GM12801 (cell line): ENCODE measurements around the gene KIF3A.

Source experiments
- TF ChIP-seq, protein P1 (sequence below): IDR thresholded peaks from one replicate; pipeline ENCODE4 v1.5.1; 2011; ENCODE audit warnings: control low read depth; ENCODE audit not compliant: insufficient read length; ENCODE audit errors: extremely low read depth

The KIF3A gene

DNA sequence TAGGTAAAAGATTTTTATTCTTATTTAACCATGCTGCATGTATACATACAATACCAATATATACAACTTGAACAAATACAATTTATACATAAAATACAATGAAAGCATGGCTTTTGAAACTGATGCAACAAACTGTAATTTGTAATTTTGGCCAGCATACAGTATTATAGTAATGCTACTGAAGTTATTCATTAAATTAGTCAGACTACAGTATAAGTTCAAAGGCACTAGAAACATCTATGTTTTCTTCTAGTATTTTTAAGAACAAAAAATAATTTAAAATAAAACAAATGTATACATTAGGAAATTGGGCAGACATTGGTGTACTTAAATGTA is 44.7 kb downstream of the KIF3A start:
- TF ChIP-seq, protein P1, sequence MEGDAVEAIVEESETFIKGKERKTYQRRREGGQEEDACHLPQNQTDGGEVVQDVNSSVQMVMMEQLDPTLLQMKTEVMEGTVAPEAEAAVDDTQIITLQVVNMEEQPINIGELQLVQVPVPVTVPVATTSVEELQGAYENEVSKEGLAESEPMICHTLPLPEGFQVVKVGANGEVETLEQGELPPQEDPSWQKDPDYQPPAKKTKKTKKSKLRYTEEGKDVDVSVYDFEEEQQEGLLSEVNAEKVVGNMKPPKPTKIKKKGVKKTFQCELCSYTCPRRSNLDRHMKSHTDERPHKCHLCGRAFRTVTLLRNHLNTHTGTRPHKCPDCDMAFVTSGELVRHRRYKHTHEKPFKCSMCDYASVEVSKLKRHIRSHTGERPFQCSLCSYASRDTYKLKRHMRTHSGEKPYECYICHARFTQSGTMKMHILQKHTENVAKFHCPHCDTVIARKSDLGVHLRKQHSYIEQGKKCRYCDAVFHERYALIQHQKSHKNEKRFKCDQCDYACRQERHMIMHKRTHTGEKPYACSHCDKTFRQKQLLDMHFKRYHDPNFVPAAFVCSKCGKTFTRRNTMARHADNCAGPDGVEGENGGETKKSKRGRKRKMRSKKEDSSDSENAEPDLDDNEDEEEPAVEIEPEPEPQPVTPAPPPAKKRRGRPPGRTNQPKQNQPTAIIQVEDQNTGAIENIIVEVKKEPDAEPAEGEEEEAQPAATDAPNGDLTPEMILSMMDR: no peak

DNA sequence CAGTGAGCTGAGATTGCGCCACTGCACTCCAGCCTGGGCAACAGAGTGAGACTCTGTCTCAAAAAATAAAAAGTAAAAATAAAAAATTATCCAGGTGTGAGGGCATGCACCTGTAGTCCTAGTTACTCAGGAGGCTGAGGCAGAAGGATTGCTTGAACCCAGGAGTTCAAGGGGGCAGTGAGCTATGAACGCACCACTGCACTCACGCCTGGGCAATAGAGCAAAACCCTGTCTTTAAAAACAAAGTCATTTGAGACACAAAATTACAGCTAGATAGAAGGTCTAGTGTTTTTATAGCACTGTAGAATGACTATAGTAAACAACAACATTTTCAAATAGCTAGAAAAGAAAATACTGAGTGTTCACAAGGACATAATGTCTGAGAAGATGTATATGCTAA is 47.2 kb downstream of the KIF3A start:
- TF ChIP-seq, protein P1: no peak

DNA sequence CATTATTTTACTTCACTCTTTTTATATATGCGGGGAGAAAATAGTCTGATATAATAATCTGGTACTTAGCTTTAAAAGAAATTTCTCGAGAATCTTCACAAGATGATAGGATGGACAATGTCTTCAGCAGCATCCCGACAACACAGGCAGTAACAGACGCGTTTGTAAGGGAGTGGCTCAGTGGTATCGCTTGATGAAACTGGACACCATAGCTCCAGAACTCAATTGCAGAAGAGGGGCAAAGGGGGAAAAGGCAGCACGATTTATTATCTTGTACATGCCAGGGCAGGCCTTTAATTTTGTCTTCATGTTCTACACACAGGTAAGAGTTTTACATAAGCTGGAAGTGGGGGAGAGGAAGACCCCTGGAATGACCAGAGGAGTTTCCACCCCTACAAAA is 47.8 kb downstream of the KIF3A start:
- TF ChIP-seq, protein P1: no peak

DNA sequence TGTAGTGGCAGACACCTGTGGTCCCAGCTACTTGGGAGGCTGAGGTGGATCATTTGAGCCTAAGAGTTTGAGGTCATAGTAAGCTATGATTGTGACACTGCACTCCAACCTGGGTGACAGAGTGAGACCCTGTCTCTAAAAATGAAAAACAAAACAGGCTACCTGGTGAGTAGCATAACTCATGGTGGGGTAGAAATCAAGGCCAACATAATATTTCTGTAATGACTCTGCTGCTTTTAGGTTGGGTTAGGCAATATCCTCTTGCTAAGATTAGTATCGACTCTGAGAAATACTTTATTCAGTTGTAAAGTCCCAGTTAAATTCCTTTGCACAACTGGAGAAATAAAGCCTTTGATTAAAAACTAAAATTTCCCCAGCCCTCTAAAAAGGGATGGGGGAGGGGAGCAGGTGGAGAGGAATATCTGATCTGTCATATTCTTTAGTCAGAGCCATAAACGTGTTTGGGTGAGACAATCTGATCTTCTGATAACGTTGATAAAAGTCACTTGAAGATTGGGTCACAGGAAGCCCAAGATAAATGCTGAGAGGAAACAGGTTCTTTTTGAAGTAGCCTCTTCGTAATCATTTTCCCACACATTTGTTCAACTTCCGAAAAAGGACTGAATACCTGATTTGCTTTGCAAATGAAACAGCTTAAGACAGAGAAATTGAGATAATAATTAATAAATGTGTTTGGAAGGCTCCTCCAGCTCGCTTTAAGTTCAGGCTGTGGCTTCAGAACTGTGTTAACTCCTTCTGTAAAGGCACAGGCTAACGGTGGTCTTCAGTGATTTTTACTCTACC is 48.6 kb downstream of the KIF3A start:
- TF ChIP-seq, protein P1: no peak

DNA sequence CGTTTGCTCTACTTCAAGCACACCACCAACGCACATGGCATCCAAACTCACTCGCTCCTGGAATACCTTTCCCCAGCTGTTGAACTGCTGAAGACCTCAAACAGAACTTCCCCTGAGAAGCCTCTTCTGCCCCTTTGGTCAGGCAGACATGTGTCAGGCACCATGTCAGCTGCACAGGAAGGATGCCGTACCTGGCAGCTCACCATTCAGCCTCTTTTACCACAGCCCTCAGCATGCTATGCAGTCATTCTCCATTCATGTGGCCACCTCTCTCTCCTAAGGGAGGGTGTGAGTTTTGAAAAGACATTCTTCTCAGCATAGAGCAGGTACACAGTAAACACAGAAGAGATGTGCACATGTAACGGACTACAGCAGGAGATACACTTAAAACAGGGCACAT is 49.4 kb downstream of the KIF3A start:
- TF ChIP-seq, protein P1: no peak

DNA sequence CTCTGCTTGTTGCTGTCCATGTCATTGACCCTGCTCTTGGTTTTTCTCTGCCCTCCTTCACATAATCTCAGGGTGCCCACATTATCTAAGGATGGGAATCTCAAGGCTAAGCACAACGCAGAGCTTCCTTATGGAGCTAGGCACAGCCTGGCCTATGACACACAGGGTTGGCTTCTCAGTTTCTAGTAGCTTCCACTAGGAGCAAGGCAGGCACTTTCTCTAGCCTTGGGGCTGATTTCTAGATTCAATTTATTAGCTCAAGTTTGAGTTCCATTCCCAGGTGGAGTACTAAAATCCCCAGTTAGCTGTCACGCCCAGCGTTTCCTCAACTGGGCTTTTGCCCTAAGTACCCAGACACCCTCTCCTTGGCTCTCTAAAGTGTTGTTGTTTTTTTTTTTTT is 51.2 kb downstream of the KIF3A start:
- TF ChIP-seq, protein P1: no peak

DNA sequence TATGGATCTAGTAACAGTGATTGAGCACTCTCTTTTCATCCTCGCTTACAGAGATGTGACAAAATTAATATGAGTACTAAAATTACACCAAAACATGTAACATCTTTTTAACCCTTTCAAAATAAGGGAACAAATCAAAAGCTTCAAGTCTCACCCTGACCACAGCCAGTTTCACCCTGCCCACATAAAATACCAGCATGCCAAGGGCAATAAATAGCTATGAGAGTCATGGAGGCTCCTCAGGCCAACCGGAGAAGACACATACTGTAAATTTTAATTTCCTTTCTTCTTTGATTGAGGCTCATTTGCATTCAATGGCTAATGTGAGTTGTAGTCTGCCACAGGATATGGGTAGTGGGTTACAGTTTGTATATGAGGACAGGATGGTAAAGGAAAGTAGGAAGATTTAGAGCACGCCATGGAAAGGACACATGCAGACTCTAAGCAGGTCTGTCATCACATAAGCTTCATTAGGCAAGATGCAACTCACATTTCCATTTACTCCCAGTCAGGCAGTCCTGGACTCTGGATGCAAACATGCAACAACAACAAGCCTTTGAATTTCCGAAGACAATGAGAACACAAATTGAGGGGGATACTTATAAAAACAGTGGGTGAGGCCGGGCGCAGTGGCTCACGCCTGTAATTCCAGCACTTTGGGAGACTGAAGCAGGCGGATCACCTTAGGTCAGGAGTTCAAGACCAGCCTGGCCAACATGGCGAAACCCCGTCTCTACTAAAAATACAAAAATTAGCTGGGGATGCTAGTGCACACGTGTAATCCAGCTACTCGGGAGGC is 52.2 kb downstream of the KIF3A start:
- TF ChIP-seq, protein P1: no peak
